DND-41 (cell line): ENCODE data around the gene ABHD1.

Source experiments
- ATAC-seq: fragments of 200-7000 bp; cut with Tn5 transposase; 3 replicates; pipeline ENCODE4 v1.9.1; 2021; ENCODE audit warnings: low read depth; ENCODE audit not compliant: insufficient read depth
- DNase-seq: peaks from one replicate; pipeline ENCODE4 v3.0.0-alpha.2; 2020
- H2AFZ ChIP-seq: 2 replicates; pipeline ENCODE4 v1.6.0; 2012; ENCODE audit warnings: low read depth, low read length
- H3K27ac ChIP-seq: 2 replicates; pipeline ENCODE4 v1.5.1; 2012; ENCODE audit warnings: low read length, inconsistent platforms
- H3K27me3 ChIP-seq: fragments of 200-600 bp; sonication (generic); 2 replicates; pipeline ENCODE4 v1.6.0; 2012; ENCODE audit warnings: low read length, mild to moderate bottlenecking, inconsistent platforms; ENCODE audit not compliant: insufficient read depth, poor library complexity
- H3K36me3 ChIP-seq: 2 replicates; pipeline ENCODE4 v1.5.1; 2012; ENCODE audit warnings: low read length, inconsistent platforms; ENCODE audit not compliant: insufficient read depth
- H3K4me1 ChIP-seq: 2 replicates; pipeline ENCODE4 v1.5.1; 2012; ENCODE audit warnings: mild to moderate bottlenecking, low read length; ENCODE audit not compliant: insufficient read depth
- H3K4me2 ChIP-seq: 2 replicates; pipeline ENCODE4 v1.6.0; 2012; ENCODE audit warnings: mild to moderate bottlenecking, moderate library complexity, low read length, inconsistent platforms; ENCODE audit not compliant: insufficient read depth
- H3K4me3 ChIP-seq, 2 experiments: fragments of 200-600 bp in 1 of 2; shearing (Covaris generic) in 1 of 2; 2 replicates each; pipeline ENCODE4 v1.5.1; 2012 to 2016; ENCODE audit warnings: inconsistent platforms in 2 of 2, low read length in 2 of 2, mild to moderate bottlenecking in 2 of 2, low read depth in 1 of 2, moderate library complexity in 1 of 2
- H3K79me2 ChIP-seq: 2 replicates; pipeline ENCODE4 v1.6.0; 2012; ENCODE audit warnings: low read length, inconsistent platforms; ENCODE audit not compliant: insufficient read depth
- H3K9ac ChIP-seq: 2 replicates; pipeline ENCODE4 v1.6.0; 2012; ENCODE audit warnings: low read depth, mild to moderate bottlenecking, inconsistent platforms, low read length, moderate library complexity
- H3K9me3 ChIP-seq: 2 replicates; pipeline ENCODE4 v1.5.1; 2012; ENCODE audit warnings: low read length, moderate library complexity, mild to moderate bottlenecking, inconsistent platforms; ENCODE audit not compliant: insufficient read depth, severe bottlenecking
- H4K20me1 ChIP-seq: 2 replicates; pipeline ENCODE4 v1.6.0; 2012; ENCODE audit warnings: low read length; ENCODE audit not compliant: insufficient read depth
- CTCF ChIP-seq: IDR thresholded peaks from 2 replicates; pipeline ENCODE4 v1.5.1; 2012; ENCODE audit warnings: borderline replicate concordance, low read length, moderate library complexity, mild to moderate bottlenecking; ENCODE audit not compliant: poor library complexity, severe bottlenecking; ENCODE audit errors: extremely low read depth
- EZH2 ChIP-seq: IDR thresholded peaks from 3 replicates; pipeline ENCODE4 v1.6.1; 2012; ENCODE audit warnings: borderline replicate concordance, low read depth, mild to moderate bottlenecking, moderate library complexity, low read length, inconsistent platforms; ENCODE audit not compliant: severe bottlenecking

The ABHD1 gene

GRCh38 chr2:27093430-27094352 is 29.9 kb upstream of the ABHD1 start:
- peaks cover 10% of the 10 kb centered on the region for H3K4me1 ChIP-seq
- no peaks in the 10 kb centered on the region for H3K27me3 ChIP-seq
- no peaks in the 10 kb centered on the region for H3K79me2 ChIP-seq
- no peak overlapping the region for H3K27ac ChIP-seq
- DNase-seq (no peak), ATAC-seq (no peak)
- no peak overlapping the region for H3K4me3 ChIP-seq
- no peak for TF ChIP-seq CTCF
- TF ChIP-seq EZH2: no peak
- no peaks in the 10 kb centered on the region for H3K9me3 ChIP-seq
- no peaks in the 10 kb centered on the region for H3K36me3 ChIP-seq
- H2AFZ ChIP-seq: no peak overlapping the region
- no peak overlapping the region for H3K4me2 ChIP-seq
- no peaks in the 10 kb centered on the region for H4K20me1 ChIP-seq
- no peak overlapping the region for H3K9ac ChIP-seq

GRCh38 chr2:27094353-27094984 is 29.1 kb upstream of the ABHD1 start:
- no peak for TF ChIP-seq EZH2
- no peak for TF ChIP-seq CTCF
- Histone ChIP-seq H3K36me3 (0 out of 2 replicates have a peak, but pooled peaks cover 2% of the 10 kb centered on the region), H4K20me1 (0 out of 2 replicates have a peak, but pooled peaks cover 3% of the 10 kb centered on the region), H3K79me2 (no peaks in the 10 kb centered on the region), H3K9ac (no peak overlapping the region), H3K4me1 (peaks cover 2% of the 10 kb centered on the region; the same call in 1 of the 2 replicates), H3K27me3 (no peaks in the 10 kb centered on the region), H2AFZ (no peak overlapping the region), H3K4me3 (no peak overlapping the region), H3K27ac (no peak overlapping the region), H3K4me2 (no peak overlapping the region), H3K9me3 (no peaks in the 10 kb centered on the region)
- ATAC-seq (no peak), DNase-seq (no peak)

GRCh38 chr2:27095427-27095744 is 28.2 kb upstream of the ABHD1 start:
- no peaks in the 10 kb centered on the region for H3K9me3 ChIP-seq
- 0 out of 2 replicates have a peak, but pooled peaks cover 3% of the 10 kb centered on the region for H4K20me1 ChIP-seq
- H3K27me3 ChIP-seq: no peaks in the 10 kb centered on the region
- no peaks in the 10 kb centered on the region for H3K79me2 ChIP-seq
- no peaks in the 10 kb centered on the region for H3K4me1 ChIP-seq
- no peak overlapping the region for H3K27ac ChIP-seq
- 0 out of 2 replicates have a peak, but pooled peaks cover 4% of the 10 kb centered on the region for H3K36me3 ChIP-seq
- H3K4me2 ChIP-seq: no peak overlapping the region
- H3K4me3 ChIP-seq: no peak overlapping the region
- ATAC-seq (no peak), DNase-seq (no peak)
- H3K9ac ChIP-seq: no peak overlapping the region
- TF ChIP-seq EZH2: no peak
- TF ChIP-seq CTCF: no peak
- H2AFZ ChIP-seq: no peak overlapping the region
